Measurements from ENCODE around the gene CLIC6.

The CLIC6 gene

DNA sequence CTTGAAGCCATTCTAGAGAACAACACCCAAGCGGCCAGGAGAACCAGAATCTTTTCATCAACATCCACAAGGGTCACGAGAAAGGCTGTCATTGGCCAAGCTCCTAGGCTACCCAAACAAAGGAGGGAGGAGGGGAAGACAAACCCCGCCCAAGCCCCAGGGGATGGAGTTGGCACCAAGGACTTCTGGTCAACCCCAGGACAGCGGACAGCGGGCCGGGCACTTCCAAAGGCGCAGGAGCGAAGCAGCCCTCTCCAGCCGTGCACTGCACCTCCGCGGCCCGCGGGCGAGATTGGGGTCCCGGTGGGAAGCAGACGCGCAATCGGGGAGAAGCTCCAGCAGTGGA lies at the start of gene CLIC6:
Gene CLIC6 (plus strand): TSS at position 192 of the 346 bp plus-strand sequence. CDS start 395 bp downstream, outside the sequence.
- no peak for DNase-seq

GRCh38 chr21:34619841-34620665 lies 48.7 kb upstream of the CLIC6 start:
- DNase-seq = no peak

GRCh38 chr21:34621434-34622350 lies 47.1 kb upstream of the CLIC6 start:
- DNase-seq = no peak

DNA sequence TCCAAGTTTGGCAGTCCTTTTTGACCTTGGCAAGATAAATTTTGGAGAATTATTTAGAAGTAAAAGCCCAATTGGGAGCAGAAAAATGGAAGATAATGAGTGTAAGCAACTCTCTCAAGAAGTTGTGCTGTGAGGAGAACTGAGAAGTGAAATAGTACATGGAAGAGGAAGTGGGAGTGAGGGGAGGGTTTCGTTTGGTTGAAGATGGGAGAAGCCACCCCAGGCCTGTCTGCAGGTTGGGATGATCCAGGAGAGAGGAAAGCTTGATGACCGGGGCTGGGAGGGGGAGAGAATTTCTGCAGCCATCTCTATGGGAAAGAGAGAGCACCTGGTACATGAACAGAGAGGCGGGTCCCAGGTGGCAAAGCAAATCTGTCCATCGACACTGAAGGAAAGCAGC lies 45.3 kb upstream of the CLIC6 start:
- DNase-seq = no peak

GRCh38 chr21:34625030-34625593 lies 43.7 kb upstream of the CLIC6 start:
- no peak for DNase-seq

GRCh38 chr21:34626131-34626530 lies 42.7 kb upstream of the CLIC6 start:
- no peak for DNase-seq

DNA sequence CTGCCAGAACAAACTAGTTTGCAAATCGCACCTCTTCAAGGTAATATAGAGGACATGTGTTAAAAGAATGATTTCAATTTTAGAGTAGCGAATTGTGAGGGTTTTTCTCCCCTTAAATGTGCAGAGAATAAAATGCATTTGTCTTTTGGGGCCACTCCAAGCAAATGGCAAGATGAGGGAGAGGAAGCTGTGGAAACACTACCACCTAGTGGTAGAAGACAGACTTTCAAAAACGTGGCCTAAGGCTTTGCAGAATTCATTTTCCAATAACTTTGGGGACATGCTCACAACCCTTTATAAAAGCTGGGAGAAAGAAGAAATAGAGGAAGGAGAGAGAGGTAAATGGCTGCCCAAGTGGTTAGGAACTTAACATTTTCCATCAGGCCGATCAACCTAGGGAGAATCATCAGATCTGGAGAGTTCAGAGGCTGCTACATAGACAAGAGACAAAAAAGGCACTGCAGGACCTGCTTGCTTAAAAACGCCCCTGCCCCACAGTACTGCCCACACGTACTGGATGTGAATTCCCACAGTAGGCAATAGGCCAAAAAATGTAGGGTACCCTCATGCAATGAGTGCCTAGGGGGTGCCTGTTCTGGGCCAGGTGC lies 38.2 kb upstream of the CLIC6 start:
- DNase-seq = no peak

DNA sequence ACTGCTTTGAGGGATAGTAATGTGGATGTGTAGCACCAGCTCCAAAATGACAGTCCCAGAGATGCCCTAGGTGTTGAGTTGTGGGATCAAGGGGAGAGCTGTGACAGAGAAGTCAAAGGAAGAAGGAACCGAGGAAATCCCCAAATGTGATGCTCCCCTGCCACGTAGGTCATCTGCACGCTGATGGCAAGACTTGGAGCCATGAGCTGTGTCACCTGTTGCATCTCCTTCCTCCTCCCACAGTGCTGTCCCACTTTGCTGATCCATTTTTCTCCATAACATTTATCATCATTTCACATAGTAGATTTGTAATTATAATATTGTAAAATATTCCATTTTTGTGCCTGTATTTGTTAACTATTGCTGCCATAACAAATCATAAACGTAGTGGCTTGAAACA lies 36.3 kb upstream of the CLIC6 start:
- DNase-seq = no peak

GRCh38 chr21:34635307-34635706 lies 33.5 kb upstream of the CLIC6 start:
- no peak for DNase-seq

DNA sequence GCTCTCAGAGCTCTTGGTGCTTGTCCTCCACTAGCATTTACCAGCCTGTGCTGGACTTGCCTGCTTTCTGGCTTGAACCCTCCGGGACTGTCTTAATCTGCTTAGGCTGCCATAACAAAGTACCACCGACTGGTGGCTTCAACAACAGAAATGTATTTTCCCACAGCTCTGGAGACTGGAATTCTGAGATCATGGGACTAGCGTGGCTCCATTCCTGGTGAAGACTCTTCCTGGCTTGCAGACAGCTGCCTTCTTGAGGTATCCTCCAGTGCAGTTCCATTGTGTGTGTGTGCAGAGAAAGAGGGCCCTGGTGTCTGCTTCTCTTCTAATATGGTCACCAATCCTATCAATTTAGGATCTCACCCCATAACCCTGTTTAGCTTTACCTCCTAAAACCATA lies 31.8 kb upstream of the CLIC6 start:
- no peak for DNase-seq

DNA sequence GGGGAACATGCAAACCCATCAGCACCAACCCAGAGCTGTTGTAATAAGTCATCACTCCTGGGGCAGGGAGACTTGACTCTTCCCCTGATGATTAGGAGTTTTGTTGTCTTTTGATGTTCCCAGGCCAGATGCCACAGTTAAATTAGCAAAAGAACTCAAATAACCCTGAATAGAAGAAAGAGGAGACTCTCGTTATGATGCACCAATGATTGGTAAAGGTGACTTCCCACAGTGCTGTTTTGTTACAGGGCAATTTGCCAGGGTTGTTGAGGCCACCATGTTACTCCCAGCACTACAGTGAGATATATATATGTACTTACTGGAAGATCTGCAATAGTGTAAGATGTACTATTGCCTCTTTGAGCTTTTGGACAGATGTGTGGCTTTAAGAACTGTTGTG lies 29.5 kb upstream of the CLIC6 start:
- no peak for DNase-seq

DNA sequence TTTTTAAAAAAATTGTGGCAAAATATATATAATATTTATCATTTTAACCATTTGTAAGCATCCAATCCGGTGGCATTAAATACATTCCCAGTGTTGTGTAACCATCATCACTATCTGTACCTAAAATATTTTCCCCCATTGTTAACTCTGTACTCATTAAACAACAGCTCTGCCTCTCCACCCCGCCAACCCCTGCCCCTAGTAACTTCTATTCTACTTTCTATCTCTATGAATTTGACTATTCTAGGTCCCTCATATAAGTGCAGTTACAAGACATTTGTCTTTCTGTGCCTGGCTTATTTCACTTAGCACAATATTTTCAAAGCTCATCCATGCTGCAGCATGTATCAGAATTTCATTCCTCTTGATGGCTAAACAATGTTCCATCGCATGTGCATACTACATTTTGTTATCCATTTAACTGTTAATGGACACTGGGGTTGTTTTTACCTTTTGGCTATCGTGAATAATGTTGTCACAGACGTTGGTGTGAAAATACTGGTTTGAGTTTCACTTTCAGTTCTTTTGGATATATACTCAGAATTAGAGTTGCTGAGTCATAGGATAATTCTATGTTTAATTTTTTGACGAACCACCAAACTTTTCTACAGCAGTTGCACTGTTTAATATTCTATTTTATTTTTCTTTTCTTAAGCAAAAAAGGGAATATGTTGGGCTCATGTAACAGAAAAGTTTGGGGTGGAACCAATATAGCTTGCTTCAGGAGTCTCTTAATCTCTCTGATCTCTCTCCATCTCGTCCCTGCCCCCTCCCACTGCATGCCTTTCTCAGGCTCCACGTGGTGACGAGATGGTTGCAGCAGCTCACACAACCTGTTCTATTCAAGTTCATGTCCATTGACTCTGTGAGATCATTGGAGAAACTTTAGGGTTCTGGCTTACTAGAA lies 28.7 kb upstream of the CLIC6 start:
- DNase-seq = no peak

GRCh38 chr21:34640858-34641257 lies 27.9 kb upstream of the CLIC6 start:
- DNase-seq = no peak

GRCh38 chr21:34642211-34643075 lies 26.4 kb upstream of the CLIC6 start:
- no peak for DNase-seq

DNA sequence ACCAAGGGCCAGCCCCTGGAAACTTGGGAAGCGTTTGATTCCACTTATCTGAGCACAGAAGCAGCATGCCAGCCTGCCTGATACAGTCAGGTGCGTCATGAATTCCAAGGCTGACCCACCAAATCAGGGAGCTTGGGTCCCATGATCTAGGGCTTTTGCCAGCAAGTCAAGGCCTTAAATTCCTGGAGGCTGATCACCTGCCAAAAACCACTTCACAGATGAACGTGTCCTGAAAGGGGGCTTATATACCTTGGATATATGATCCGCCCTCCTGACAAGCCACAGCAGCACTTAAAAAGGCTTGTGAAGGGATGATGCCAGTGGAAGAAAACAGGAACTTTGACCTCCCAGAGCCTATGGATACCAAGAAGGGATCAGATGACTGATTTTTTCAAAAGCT lies 24.0 kb upstream of the CLIC6 start:
- DNase-seq = no peak

DNA sequence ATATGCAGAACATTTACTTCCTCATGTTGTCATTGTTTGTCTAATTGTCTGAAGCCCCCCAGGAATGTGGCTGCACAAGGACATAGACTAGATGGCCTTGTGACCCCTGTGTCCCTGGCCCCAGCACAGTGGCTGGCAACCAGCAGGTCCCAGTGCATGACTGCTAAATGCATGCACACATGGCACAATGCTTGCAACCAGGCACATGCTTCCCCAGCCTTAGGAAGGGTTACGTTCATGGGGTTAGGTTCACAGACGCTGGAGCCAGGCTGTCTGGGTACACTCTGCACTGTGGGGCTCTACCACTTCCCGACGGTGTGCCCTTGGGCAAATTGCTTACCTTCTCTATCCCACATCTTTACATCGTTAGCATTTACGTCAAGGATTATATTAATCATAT lies 21.2 kb upstream of the CLIC6 start:
- DNase-seq = no peak

- no peak for DNase-seq
Measured at GRCh38 chr21:34648739-34649297, 20.0 kb upstream of the CLIC6 start.

GRCh38 chr21:34649400-34649799 lies 19.4 kb upstream of the CLIC6 start:
- no peak for DNase-seq

DNA sequence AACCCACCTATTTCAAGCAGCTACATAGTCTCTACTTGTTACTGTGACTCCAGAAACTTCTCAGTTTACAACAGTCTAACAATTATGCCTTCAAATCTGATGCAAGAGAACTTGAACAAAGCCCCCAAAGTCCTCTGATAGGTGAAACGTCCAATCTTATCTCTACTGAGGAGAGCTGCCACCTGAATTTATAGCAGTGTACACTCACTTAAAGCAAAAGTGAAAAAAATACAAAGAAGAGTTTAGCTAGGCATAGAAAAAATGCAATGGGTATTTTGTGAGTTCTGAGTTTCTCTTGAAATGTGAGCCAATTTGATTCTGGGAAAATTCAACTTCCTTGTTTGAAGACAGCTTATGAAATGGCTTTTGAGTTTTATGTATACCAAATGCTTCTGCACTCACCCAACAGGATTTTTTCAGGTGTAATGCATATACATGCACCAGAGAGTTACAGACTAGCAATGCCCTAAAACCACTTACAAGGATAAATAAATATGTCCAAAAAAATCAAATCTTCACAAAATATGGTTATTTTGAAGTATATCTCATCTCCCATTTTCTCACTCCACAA lies 17.8 kb upstream of the CLIC6 start:
- DNase-seq = no peak

DNA sequence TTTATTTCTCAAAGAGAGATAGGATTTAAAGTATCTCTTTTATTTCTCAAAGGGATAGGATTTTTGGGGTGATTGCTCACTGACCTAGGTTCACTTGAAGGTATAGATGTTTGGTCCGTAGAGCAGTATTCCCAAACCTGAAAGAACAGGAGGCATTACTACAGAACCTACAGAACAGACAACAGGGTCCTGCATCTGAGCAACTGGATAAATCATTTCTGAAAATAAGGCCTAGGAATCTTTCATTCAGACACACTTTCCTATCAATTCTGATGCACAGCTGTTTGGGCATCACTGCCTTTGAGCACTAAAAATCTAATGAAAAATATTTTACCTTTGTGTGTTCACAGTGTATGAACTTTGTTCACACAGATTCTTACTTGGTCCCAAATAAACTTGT lies 17.2 kb upstream of the CLIC6 start:
- no peak for DNase-seq

- no peak for DNase-seq
Measured at GRCh38 chr21:34653522-34653921, 15.3 kb upstream of the CLIC6 start.

Data from activated CD4-positive, alpha-beta T cell treated with anti-CD3 and anti-CD28 coated beads, Interleukin-2, amount 50 U/mL, for 1 hour (primary cell).